BLaER1 (cell line): ENCODE results near the gene SESTD1.

Experiments used
- H3K27ac ChIP-seq: shearing (Covaris generic); formaldehyde crosslinking; 2 replicates; pipeline ENCODE4 v1.8.1; 2022
- H3K27me3 ChIP-seq: shearing (Covaris generic); formaldehyde crosslinking; 2 replicates; pipeline ENCODE4 v1.8.1; 2022
- H3K36me3 ChIP-seq: shearing (Covaris generic); formaldehyde crosslinking; 2 replicates; pipeline ENCODE4 v1.8.1; 2022
- H3K4me1 ChIP-seq: shearing (Covaris generic); formaldehyde crosslinking; 2 replicates; pipeline ENCODE4 v1.8.1; 2022
- H3K4me2 ChIP-seq: shearing (Covaris generic); formaldehyde crosslinking; 2 replicates; pipeline ENCODE4 v1.8.1; 2022
- H3K4me3 ChIP-seq: shearing (Covaris generic); formaldehyde crosslinking; 2 replicates; pipeline ENCODE4 v1.8.1; 2022
- H3K9ac ChIP-seq: shearing (Covaris generic); formaldehyde crosslinking; 2 replicates; pipeline ENCODE4 v1.8.1; 2022
- H3K9me3 ChIP-seq: shearing (Covaris generic); formaldehyde crosslinking; 2 replicates; pipeline ENCODE4 v1.8.1; 2022
- H4K20me1 ChIP-seq: shearing (Covaris generic); formaldehyde crosslinking; 2 replicates; pipeline ENCODE4 v1.8.1; 2022
- Cebpa-rat ChIP-seq: shearing (Covaris generic); IDR thresholded peaks from 2 replicates; pipeline ENCODE4 v1.8.1; 2022

The SESTD1 gene

GRCh38 chr2:179264368-179265081 is at the start of gene SESTD1:
Gene SESTD1 (minus strand): TSS chr2:179264832. CDS start chr2:179191841, 72,991 bp downstream.
- Histone ChIP-seq H3K4me3 (peak within 1 kb of the TSS; percentile 82), H3K9ac (peak within 1 kb of the TSS; percentile 93), H3K9me3 (peaks cover 16% of the 10 kb centered on the region; the same call in 1 of the 2 replicates), H3K4me2 (peak within 1 kb of the TSS; percentile 83), H3K27me3 (no peaks in the 10 kb centered on the region), H3K27ac (peak within 1 kb of the TSS; percentile 89), H4K20me1 (peaks cover 24% of the 10 kb centered on the region; the same call in 1 of the 2 replicates), H3K4me1 (peaks cover 20% of the 10 kb centered on the region), H3K36me3 (peaks cover 8% of the 10 kb centered on the region; the same call in 1 of the 2 replicates)
- TF ChIP-seq Cebpa-rat: no peak

GRCh38 chr2:179313057-179313456 is 48.4 kb upstream of the SESTD1 start:
- H3K4me3 ChIP-seq: no peak overlapping the region
- no peak overlapping the region for H3K4me2 ChIP-seq
- no peaks in the 10 kb centered on the region for H3K9me3 ChIP-seq
- no peak overlapping the region for H3K27ac ChIP-seq
- no peaks in the 10 kb centered on the region for H3K36me3 ChIP-seq
- no peak overlapping the region for H3K9ac ChIP-seq
- TF ChIP-seq Cebpa-rat: no peak
- peaks cover 5% of the 10 kb centered on the region; the same call in 1 of the 2 replicates for H3K4me1 ChIP-seq
- no peaks in the 10 kb centered on the region for H4K20me1 ChIP-seq
- H3K27me3 ChIP-seq: no peaks in the 10 kb centered on the region

- Histone ChIP-seq H3K27ac (no peak overlapping the region), H3K4me2 (no peak overlapping the region), H3K27me3 (no peaks in the 10 kb centered on the region), H3K9me3 (no peaks in the 10 kb centered on the region), H3K36me3 (no peaks in the 10 kb centered on the region), H4K20me1 (no peaks in the 10 kb centered on the region), H3K4me3 (no peak overlapping the region), H3K4me1 (peaks cover 5% of the 10 kb centered on the region; the same call in 1 of the 2 replicates), H3K9ac (no peak overlapping the region)
- no peak for TF ChIP-seq Cebpa-rat
Measured at GRCh38 chr2:179311101-179311500, 46.5 kb upstream of the SESTD1 start.

GRCh38 chr2:179307616-179308371 is 43.2 kb upstream of the SESTD1 start:
- H3K4me1 ChIP-seq: peaks cover 5% of the 10 kb centered on the region; the same call in 1 of the 2 replicates
- H3K27me3 ChIP-seq: no peaks in the 10 kb centered on the region

GRCh38 chr2:179305125-179305524 is 40.5 kb upstream of the SESTD1 start:
- TF ChIP-seq Cebpa-rat: no peak
- Histone ChIP-seq H3K4me1 (peaks cover 5% of the 10 kb centered on the region; the same call in 1 of the 2 replicates), H3K4me3 (no peak overlapping the region), H3K9me3 (peaks cover 9% of the 10 kb centered on the region; the same call in 1 of the 2 replicates), H3K36me3 (no peaks in the 10 kb centered on the region), H3K9ac (no peak overlapping the region), H3K4me2 (no peak overlapping the region), H3K27me3 (no peaks in the 10 kb centered on the region), H3K27ac (no peak overlapping the region), H4K20me1 (no peaks in the 10 kb centered on the region)

More at GRCh38 chr2:179307616-179308371, 43.2 kb upstream of the SESTD1 start:
- no peak overlapping the region for H3K4me3 ChIP-seq
- no peak overlapping the region for H3K9ac ChIP-seq
- no peak overlapping the region for H3K4me2 ChIP-seq
- H4K20me1 ChIP-seq: no peaks in the 10 kb centered on the region
- no peak overlapping the region for H3K27ac ChIP-seq
- TF ChIP-seq Cebpa-rat: no peak
- H3K9me3 ChIP-seq: peaks cover under 1% of the 10 kb centered on the region; the same call in 1 of the 2 replicates
- H3K36me3 ChIP-seq: no peaks in the 10 kb centered on the region

- Histone ChIP-seq H3K9ac (no peak overlapping the region), H3K4me1 (peaks cover 5% of the 10 kb centered on the region; the same call in 1 of the 2 replicates), H3K27ac (no peak overlapping the region), H3K27me3 (no peaks in the 10 kb centered on the region), H3K9me3 (peaks cover 9% of the 10 kb centered on the region; the same call in 1 of the 2 replicates), H4K20me1 (no peaks in the 10 kb centered on the region), H3K36me3 (no peaks in the 10 kb centered on the region), H3K4me2 (no peak overlapping the region), H3K4me3 (no peak overlapping the region)
- TF ChIP-seq Cebpa-rat: no peak
Measured at GRCh38 chr2:179304424-179304823, 39.8 kb upstream of the SESTD1 start.

- Histone ChIP-seq H3K4me1 (no peaks in the 10 kb centered on the region), H3K4me2 (no peak overlapping the region), H4K20me1 (no peaks in the 10 kb centered on the region), H3K9ac (no peak overlapping the region), H3K36me3 (no peaks in the 10 kb centered on the region), H3K27me3 (no peaks in the 10 kb centered on the region), H3K4me3 (no peak overlapping the region), H3K27ac (no peak overlapping the region), H3K9me3 (peaks cover 9% of the 10 kb centered on the region; the same call in 1 of the 2 replicates)
- no peak for TF ChIP-seq Cebpa-rat
Measured at GRCh38 chr2:179302764-179303571, 38.3 kb upstream of the SESTD1 start.

- no peak overlapping the region for H3K9ac ChIP-seq
- TF ChIP-seq Cebpa-rat: no peak
- no peaks in the 10 kb centered on the region for H3K36me3 ChIP-seq
- H3K9me3 ChIP-seq: peaks cover 9% of the 10 kb centered on the region; the same call in 1 of the 2 replicates
- no peaks in the 10 kb centered on the region for H4K20me1 ChIP-seq
- no peak overlapping the region for H3K4me2 ChIP-seq
- H3K27me3 ChIP-seq: no peaks in the 10 kb centered on the region
- H3K4me1 ChIP-seq: no peaks in the 10 kb centered on the region
- no peak overlapping the region for H3K4me3 ChIP-seq
- H3K27ac ChIP-seq: no peak overlapping the region
Measured at GRCh38 chr2:179302149-179302548, 37.5 kb upstream of the SESTD1 start.

- no peaks in the 10 kb centered on the region for H3K4me1 ChIP-seq
- H3K36me3 ChIP-seq: no peaks in the 10 kb centered on the region
- peaks cover 9% of the 10 kb centered on the region; the same call in 1 of the 2 replicates for H3K9me3 ChIP-seq
- no peaks in the 10 kb centered on the region for H4K20me1 ChIP-seq
- no peak overlapping the region for H3K4me3 ChIP-seq
- H3K4me2 ChIP-seq: no peak overlapping the region
- no peak for TF ChIP-seq Cebpa-rat
- no peak overlapping the region for H3K9ac ChIP-seq
- no peaks in the 10 kb centered on the region for H3K27me3 ChIP-seq
- H3K27ac ChIP-seq: no peak overlapping the region
Measured at GRCh38 chr2:179298666-179299065, 34.0 kb upstream of the SESTD1 start.
